HG03280 (cell line): ENCODE measurements around the gene CAPN10.
A peak's percentile ranks its signal among the peaks of the same experiment; 100 is the strongest.
"Not testable (repeated sequence)": the region's sequence is repeated elsewhere in the genome, so short reads cannot be mapped to it uniquely, and the experiment has no call there.

ENCODE experiments used
- ATAC-seq: cut with Tn5 transposase; IDR thresholded peaks from one replicate; pipeline ENCODE4 v1.9.1; 2021; ENCODE audit warnings: mild to moderate bottlenecking, moderate library complexity; ENCODE audit not compliant: unreplicated experiment

CAPN10 gene, protein sequence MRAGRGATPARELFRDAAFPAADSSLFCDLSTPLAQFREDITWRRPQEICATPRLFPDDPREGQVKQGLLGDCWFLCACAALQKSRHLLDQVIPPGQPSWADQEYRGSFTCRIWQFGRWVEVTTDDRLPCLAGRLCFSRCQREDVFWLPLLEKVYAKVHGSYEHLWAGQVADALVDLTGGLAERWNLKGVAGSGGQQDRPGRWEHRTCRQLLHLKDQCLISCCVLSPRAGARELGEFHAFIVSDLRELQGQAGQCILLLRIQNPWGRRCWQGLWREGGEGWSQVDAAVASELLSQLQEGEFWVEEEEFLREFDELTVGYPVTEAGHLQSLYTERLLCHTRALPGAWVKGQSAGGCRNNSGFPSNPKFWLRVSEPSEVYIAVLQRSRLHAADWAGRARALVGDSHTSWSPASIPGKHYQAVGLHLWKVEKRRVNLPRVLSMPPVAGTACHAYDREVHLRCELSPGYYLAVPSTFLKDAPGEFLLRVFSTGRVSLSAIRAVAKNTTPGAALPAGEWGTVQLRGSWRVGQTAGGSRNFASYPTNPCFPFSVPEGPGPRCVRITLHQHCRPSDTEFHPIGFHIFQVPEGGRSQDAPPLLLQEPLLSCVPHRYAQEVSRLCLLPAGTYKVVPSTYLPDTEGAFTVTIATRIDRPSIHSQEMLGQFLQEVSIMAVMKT

GRCh38 chr2:240586198-240586918, at the start of gene CAPN10:
Gene CAPN10, plus strand, starts transcription at chr2:240586734. Its CDS starts 178 bp downstream, at chr2:240586912.
- ATAC-seq: peak; percentile 57

DNA sequence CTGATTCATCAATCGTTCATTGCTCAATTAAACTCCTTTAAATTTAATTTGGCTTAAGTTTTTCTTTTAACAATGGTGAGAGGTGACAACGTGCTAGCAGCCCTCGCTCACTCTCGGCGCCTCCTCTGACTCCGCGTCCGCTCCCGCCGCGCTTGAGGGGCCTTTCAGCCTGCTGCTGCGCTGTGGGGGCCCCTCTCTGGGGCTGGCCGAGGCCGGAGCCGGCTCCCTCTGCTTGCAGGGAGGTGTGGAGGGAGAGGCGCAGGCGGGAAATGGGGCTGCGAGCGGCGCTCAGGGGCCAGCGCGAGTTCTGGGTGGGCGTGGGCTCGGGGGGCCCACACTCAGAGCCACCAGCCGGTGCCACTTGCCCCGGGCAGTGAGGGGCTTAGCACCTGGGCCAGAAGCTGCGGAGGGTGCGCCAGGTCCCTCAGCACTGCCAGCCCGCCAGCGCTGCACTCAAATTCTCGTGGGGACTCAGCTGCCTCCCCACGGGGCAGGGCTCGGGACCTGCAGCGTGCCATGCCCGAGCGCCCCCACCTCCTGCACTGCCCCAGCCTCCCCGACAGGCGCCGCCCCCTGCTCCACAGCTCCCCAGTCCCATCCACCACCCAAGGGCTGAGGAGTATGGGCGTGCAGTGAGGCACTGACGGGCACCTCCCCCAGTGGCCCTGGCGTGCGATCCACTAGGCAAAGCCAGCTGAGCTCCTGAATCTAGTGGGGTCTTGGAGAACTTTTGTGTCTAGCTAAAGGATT, 48.3 kb upstream of the CAPN10 start:
- no peak for ATAC-seq

- ATAC-seq: not testable (repeated sequence)
Observed at GRCh38 chr2:240539101-240539500, 47.4 kb upstream of the CAPN10 start.

GRCh38 chr2:240539906-240540305, 46.6 kb upstream of the CAPN10 start:
- no peak for ATAC-seq

DNA sequence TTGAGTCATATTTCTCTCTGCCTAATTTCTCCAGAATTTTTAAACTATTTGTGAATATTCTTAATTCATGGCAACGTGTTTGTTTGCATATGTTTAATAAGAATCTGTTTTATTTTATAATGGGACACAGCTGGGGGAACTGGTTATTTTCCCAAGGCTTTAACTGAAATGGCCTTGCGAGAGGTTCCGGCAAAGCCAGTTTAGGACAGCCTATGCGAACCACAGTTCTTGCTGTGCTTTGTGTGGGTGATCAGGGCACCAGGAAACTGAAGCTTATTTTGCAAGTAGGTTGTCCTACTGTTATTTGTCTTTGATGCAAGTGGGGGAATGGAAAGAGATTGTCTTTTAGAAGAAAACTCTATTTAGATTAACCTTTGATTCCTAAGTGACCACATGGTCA, 35.2 kb upstream of the CAPN10 start:
- ATAC-seq: no peak

- ATAC-seq: no peak
Observed at GRCh38 chr2:240551811-240552210, 34.7 kb upstream of the CAPN10 start.

- no peak for ATAC-seq
Observed at GRCh38 chr2:240553956-240554480, 32.5 kb upstream of the CAPN10 start.

GRCh38 chr2:240554767-240555493, 31.6 kb upstream of the CAPN10 start:
- ATAC-seq: no peak

DNA sequence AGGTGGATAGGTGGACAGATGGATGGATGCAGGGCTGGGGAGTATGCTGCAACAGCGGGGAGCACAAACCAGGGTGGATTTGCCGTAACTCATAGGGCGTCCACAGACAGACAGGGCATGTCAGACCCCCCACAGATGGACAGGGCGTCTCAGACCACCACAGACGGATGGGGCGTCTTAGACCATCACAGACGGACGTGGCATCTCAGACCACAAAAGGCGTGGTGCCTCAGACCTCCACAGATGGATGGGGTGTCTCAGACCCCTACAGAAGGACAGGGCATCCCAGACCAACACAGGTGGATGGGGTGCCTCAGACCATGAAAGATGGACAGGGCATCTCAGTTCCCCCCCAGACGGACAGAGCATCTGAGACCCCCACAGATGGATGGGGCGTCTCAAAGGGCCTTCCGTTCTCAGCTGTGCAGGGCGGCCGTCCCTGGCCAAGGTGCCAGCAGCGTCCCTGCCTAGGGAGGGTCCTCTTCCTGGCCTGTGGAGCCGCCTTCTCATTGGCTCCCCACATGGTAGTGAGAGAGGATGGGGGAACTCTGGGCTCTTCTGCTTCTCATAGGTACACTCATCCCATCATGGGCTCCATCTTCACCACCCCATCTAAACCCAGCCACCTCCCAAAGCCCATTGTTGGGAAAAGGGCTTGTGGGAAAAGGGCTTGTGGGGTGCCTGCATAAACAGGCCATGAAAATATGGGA, 30.8 kb upstream of the CAPN10 start:
- ATAC-seq: no peak

GRCh38 chr2:240556553-240557100, 29.9 kb upstream of the CAPN10 start:
- no peak for ATAC-seq

DNA sequence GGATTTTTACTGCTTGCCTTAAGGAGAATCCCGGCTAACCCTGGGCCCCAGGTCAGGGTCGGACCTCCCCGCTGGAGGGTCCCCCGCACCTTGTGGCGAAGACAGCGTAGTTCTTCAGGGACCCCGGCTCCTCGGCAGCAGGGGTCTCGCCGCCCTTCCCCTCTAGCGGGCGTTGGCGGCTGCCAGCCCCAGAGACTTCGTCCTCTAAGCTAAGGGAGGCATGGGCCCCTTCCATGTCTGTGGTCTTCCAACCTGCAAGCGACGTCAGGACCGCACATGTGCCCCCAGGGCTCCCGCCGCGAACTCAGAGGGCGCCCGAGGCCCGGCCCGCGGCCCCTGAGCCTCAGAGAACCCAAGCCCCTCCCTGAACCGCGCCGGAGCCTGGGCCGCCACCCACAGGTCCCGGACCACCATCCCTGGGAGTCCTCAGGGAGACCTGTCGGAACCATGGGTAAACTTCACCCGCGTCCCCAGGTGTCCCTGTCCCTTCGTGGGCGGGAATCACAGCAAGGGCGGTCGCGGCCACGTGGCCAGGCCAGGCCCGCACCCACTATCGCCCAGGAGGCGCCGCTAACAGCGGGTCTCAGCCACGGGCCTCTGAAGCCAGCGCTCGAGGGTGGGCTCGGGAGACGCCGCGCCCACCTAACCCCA, 29.3 kb upstream of the CAPN10 start:
- no peak for ATAC-seq

DNA sequence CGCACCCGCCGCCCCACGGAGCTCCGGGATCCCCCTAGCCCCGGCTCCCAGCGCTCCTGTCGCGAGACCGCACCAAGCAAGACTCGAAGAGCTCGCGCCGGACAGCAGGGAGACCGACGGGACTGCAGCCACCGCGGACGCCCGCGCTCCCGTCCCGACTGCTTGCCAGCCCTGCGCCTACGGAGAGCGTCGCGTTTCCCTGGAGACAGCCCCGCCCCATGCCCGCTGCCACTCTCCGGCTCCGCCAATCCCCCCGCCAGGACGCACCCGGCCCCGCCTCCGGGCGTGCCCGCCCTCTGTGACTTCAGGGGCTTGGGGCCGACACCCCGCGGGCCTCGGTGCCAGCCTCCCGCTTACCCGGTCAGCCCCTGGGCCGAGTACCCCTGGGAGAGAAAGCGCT, 28.7 kb upstream of the CAPN10 start, which contains the start of gene ANKMY1:
TSS of gene ANKMY1 (minus strand) at position 181 of the 400 bp plus-strand sequence. CDS start 653 bp downstream, outside the sequence.
- no peak for ATAC-seq

DNA sequence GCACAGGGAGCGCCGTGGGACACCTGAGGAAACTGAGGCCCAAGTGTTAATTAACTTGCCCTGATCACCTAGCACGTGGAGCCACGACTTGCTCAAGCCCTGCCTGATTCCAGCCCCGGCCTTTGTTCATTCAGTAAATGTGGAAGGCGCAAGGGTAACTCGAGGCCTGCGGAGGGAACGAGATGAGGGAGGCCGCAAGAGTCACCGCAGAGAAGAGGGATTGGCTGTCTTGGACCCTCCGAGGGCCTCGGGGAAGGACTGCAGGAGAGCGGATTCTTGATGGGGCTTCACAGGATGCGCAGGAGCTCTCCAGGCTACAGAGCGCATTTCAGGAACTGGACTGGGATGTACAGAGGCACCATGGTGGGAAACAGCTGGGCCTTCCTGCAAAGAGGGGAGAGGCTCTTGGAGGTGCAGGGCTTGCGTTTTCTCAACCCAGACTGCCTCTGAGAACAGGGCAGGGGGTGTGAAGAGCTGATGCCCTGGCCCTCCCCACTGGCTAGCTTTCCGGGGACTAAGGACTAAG, 28.2 kb upstream of the CAPN10 start:
- no peak for ATAC-seq

DNA sequence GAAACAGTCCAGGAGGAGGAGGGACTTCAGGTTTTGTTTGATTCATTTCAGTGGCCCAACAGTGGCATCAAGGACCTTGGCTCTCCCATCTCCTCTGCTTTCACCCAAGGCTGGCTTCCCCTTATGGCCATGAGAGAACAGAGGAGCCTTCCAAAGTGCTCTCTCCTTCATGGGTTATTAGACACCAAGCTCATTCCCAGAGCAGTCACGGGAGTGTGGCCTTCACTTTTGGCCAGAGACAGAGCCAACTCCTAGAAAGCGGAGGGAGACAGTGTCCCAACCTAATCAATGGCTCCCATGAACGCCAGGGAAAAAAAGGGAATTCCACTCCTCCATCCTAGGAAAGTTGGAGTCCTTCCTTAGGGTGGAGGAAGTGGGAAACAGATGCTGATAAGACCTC, 27.2 kb upstream of the CAPN10 start:
- ATAC-seq: no peak

- peak; percentile 58 for ATAC-seq
Observed at GRCh38 chr2:240560084-240560479, 26.5 kb upstream of the CAPN10 start, which contains the start of gene DUSP28. Gene DUSP28, plus strand, starts transcription at chr2:240560357. Its CDS starts 328 bp downstream, at chr2:240560685.

DNA sequence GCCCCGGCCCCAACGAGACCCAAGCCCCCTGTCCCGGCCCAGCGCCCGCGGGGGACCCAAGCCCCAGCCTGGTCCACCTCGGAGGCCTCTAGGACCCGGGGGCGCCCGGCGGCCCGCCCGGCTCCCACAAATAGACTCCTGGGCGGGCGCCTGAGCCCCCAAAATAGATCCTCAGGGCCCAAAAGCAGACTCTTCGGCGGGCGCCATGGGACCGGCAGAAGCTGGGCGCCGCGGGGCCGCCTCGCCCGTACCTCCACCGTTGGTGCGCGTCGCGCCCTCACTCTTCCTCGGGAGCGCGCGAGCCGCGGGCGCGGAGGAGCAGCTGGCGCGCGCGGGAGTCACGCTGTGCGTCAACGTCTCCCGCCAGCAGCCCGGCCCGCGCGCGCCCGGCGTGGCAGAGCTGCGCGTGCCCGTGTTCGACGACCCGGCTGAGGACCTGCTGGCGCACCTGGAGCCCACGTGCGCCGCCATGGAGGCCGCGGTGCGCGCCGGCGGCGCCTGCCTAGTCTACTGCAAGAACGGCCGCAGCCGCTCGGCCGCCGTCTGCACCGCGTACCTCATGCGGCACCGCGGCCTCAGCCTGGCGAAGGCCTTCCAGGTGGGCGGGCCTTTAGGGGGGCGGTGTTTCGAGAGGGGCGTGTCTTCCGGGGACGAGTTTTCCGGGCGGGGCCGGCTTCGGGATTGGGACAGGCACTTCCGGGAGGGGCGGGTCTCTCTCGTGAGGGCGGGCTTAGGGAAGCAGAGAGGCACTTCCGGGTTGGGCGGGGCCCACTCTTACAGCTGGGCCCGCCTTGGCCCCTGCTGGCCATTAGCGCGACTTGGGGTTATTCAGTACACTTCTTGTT, 25.8 kb upstream of the CAPN10 start:
- peak; percentile 60 for ATAC-seq

GRCh38 chr2:240561325-240561971, 25.1 kb upstream of the CAPN10 start:
- ATAC-seq: peak; percentile 0
